HG02885 (cell line): ENCODE results near the gene ZFR2.
"Not testable (repeated sequence)": the region's sequence is repeated elsewhere in the genome, so short reads cannot be mapped to it uniquely, and the experiment has no call there.

Source experiments
- ATAC-seq: cut with Tn5 transposase; IDR thresholded peaks from one replicate; pipeline ENCODE4 v1.9.1; 2021; ENCODE audit warnings: mild to moderate bottlenecking; ENCODE audit not compliant: unreplicated experiment, poor library complexity

Gene ZFR2

GRCh38 chr19:3879656-3880055 lies 10.8 kb upstream of the ZFR2 start:
- ATAC-seq: no peak

GRCh38 chr19:3874695-3875094 lies 5.9 kb upstream of the ZFR2 start:
- not testable (repeated sequence) for ATAC-seq

- ATAC-seq: no peak
These were observed 4.3 kb upstream of the ZFR2 start for GRCh38 chr19:3873151-3873550.

GRCh38 chr19:3867971-3868769 lies 668 bp downstream of the ZFR2 start:
- ATAC-seq: no peak

- ATAC-seq: no peak
These were observed 1.8 kb downstream of the ZFR2 start for GRCh38 chr19:3866910-3867638.

GRCh38 chr19:3863648-3864047 lies 5.2 kb downstream of the ZFR2 start:
- ATAC-seq: no peak

- ATAC-seq: no peak
These were observed 5.9 kb downstream of the ZFR2 start for GRCh38 chr19:3862826-3863500.

- ATAC-seq: no peak
These were observed 8.3 kb downstream of the ZFR2 start for GRCh38 chr19:3860499-3860898.

GRCh38 chr19:3857449-3858003 lies 11.3 kb downstream of the ZFR2 start:
- no peak for ATAC-seq

GRCh38 chr19:3855320-3855719 lies 13.5 kb downstream of the ZFR2 start:
- no peak for ATAC-seq

- no peak for ATAC-seq
These were observed 16.1 kb downstream of the ZFR2 start for GRCh38 chr19:3852614-3853254.

GRCh38 chr19:3852177-3852511 lies 16.7 kb downstream of the ZFR2 start:
- ATAC-seq: no peak

- no peak for ATAC-seq
These were observed 17.3 kb downstream of the ZFR2 start for GRCh38 chr19:3851254-3852176.

- ATAC-seq: no peak
These were observed 18.4 kb downstream of the ZFR2 start for GRCh38 chr19:3850320-3850972.

GRCh38 chr19:3849787-3850186 lies 19.1 kb downstream of the ZFR2 start:
- ATAC-seq: no peak

GRCh38 chr19:3849092-3849491 lies 19.7 kb downstream of the ZFR2 start:
- no peak for ATAC-seq

GRCh38 chr19:3844596-3844995 lies 24.2 kb downstream of the ZFR2 start:
- ATAC-seq: no peak

GRCh38 chr19:3842948-3843347 lies 25.9 kb downstream of the ZFR2 start:
- ATAC-seq: no peak

GRCh38 chr19:3840804-3841203 lies 28.0 kb downstream of the ZFR2 start:
- no peak for ATAC-seq
